HG03066 (cell line): ENCODE results near the gene KRT38.

Experiments
- ATAC-seq: cut with Tn5 transposase; IDR thresholded peaks from one replicate; pipeline ENCODE4 v1.9.1; 2021; ENCODE audit warnings: low read depth; ENCODE audit not compliant: unreplicated experiment

KRT38 gene

GRCh38 chr17:41440531-41441033 lies at the start of gene KRT38:
Gene KRT38 (minus strand): TSS chr17:41440983. CDS start chr17:41440921, 62 bp downstream.
- no peak for ATAC-seq

- no peak for ATAC-seq
Measured at GRCh38 chr17:41489531-41489930, 48.7 kb upstream of the KRT38 start, which contains the start of gene KRT36. Gene KRT36 (minus strand): TSS chr17:41489910. CDS start chr17:41489864, 46 bp downstream.

GRCh38 chr17:41486809-41487530 lies 46.2 kb upstream of the KRT38 start:
- ATAC-seq = no peak

GRCh38 chr17:41486316-41486715 lies 45.5 kb upstream of the KRT38 start:
- no peak for ATAC-seq

- ATAC-seq = no peak
Measured at GRCh38 chr17:41484920-41485904, 44.4 kb upstream of the KRT38 start.

GRCh38 chr17:41483991-41484826 lies 43.4 kb upstream of the KRT38 start:
- ATAC-seq = no peak

GRCh38 chr17:41483531-41483930 lies 42.7 kb upstream of the KRT38 start:
- no peak for ATAC-seq

- no peak for ATAC-seq
Measured at GRCh38 chr17:41481036-41481435, 40.3 kb upstream of the KRT38 start, which contains the start of gene KRT35. Gene KRT35 (minus strand): TSS chr17:41481151. CDS start chr17:41481097, 54 bp downstream.

GRCh38 chr17:41480581-41480980 lies 39.8 kb upstream of the KRT38 start:
- no peak for ATAC-seq

GRCh38 chr17:41480136-41480535 lies 39.4 kb upstream of the KRT38 start:
- no peak for ATAC-seq

- ATAC-seq = no peak
Measured at GRCh38 chr17:41478237-41478636, 37.5 kb upstream of the KRT38 start.

GRCh38 chr17:41476866-41477815 lies 36.4 kb upstream of the KRT38 start:
- ATAC-seq = no peak

- no peak for ATAC-seq
Measured at GRCh38 chr17:41475421-41475820, 34.6 kb upstream of the KRT38 start.

- no peak for ATAC-seq
Measured at GRCh38 chr17:41474863-41475262, 34.1 kb upstream of the KRT38 start.

GRCh38 chr17:41468346-41468745 lies 27.6 kb upstream of the KRT38 start:
- no peak for ATAC-seq

GRCh38 chr17:41467561-41467960 lies 26.8 kb upstream of the KRT38 start:
- no peak for ATAC-seq

- ATAC-seq = no peak
Measured at GRCh38 chr17:41466988-41467387, 26.2 kb upstream of the KRT38 start, which contains the start of gene KRT32. Gene KRT32 (minus strand): TSS chr17:41467386. CDS start chr17:41467325, 61 bp downstream.

- no peak for ATAC-seq
Measured at GRCh38 chr17:41464682-41465081, 23.9 kb upstream of the KRT38 start.

GRCh38 chr17:41464173-41464572 lies 23.4 kb upstream of the KRT38 start:
- no peak for ATAC-seq
